Hepatic stellate cell (primary cell): ENCODE data around the gene BEST4.
A peak's percentile ranks its signal among the peaks of the same experiment; 100 is the strongest.
"Not testable (repeated sequence)": the region's sequence is repeated elsewhere in the genome, so short reads cannot be mapped to it uniquely, and the experiment has no call there.

Experiments
- DNase-seq: peaks from one replicate; pipeline ENCODE4 v3.0.0; 2011; ENCODE audit warnings: low spot score

The BEST4 gene

GRCh38 chr1:44801491-44802305 lies 13.7 kb upstream of the BEST4 start:
- no peak for DNase-seq

DNA sequence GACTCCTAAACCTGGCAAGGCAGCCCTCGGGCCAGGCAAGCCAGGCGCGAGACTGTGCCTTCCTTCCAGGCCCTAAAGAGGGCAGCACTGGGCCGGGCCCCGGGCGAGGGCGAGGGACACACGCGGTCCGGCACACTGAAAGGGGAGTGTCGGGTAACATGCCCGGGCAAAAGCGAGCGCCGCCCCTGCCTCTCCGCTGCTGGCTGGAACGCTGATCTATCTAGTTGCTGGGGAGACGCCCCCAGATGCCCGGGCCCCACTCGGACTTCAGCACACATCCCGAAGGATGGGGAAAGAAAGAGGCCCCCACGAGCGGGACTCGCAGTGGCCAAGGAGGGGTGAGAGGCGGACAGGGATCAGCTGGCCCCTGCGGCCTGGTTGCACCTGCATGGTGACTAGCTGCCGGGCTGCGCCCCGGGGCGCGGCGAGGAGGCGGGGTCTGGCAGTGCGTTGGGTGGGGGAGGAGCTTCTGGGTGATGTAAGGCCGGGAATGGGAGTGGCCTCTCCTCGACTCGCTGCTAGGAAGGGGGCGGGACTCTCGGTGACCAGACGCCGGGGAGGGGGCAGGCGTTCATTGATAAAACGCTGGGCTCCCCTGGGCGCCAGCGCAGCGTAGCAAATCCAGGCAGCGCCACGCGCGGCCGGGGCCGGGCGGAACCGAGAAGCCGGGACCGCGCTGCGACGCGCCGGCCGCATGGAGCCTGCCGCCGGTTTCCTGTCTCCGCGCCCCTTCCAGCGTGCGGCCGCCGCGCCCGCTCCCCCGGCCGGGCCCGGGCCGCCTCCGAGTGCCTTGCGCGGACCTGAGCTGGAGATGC lies 12.0 kb upstream of the BEST4 start, which contains the start of gene PLK3:
Gene PLK3 (plus strand): TSS at position 608 of the 815 bp plus-strand sequence. CDS start 87 bp downstream, at position 695.
- peak; percentile 96 for DNase-seq

DNA sequence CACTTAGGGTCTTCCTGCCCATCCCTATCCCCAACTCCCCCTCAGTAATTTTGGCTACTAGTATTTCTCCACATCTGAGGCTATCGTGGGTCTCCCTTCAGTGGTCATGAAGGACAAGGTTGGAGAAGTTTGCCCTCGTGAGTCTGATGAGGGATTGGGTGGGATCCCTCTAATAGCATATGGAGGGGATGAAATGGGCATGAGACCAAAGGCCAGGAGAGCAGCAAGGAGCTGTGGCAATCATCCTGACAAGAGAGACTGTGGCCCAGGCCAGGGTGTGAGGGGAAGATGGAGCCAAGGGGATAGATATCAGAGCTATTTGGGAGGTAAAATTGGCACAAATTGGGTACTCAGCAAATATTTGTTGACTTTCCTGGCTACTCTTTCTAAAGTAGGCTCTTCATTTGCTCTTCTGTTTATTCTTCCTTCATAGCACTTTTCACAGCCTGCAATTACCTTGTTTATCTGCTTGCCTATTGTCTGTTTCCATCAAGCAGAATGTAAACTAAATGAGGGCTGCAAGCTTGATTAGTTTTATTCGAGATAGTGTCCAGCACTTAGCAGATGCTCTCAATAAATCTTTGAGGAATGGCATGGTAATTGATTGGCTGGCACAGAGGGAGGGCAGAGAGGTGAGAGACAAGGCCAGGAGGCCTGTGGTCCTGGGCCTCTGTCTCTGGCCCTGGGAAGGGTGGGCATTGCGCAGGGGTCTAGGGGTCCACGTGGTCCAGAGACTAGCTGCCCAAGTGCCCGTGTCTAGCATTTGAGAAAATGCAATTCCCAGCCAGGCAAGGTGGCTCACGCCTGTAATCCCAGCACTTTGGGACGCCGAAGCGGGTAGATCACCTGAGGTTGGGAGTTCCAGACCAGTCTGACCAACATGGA lies 10.8 kb upstream of the BEST4 start:
- DNase-seq = no peak

GRCh38 chr1:44797886-44798285 lies 9.9 kb upstream of the BEST4 start:
- DNase-seq = not testable (repeated sequence)

DNA sequence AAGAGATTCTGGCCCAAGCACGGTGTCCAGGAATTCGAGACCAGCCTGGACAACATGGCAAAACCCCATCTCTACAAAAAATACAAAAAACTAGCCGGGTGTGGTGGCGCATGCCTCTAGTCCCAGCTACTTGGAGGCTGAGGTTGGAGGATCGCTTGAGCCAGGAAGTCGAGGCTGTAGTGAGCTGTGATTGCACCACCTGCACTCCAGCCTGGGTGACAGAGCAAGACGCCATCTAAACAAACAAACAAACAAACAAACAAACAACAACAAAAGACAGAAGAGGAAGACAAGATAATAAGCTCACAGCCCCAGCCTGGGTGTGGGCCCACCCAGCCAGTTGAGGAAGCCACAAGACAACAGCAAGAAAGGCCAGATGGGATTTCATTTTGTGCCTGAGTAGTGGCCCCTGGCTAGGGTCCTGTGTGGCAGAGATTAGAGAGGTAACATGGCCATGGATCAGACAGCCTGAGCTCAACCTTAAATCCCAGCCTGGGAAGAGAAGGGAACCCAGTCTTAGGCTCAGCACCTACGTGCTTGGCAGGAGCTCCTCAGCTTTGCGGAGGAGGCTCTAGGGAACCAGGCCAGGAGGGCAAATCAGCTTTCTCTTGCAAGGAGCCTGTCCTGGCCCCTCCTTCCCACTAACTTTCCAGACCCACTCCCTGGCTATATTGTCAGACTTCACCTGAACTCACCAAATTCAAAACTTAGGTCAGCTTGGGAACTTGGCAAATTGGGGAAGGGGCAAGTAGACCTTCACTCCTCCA lies 4.9 kb upstream of the BEST4 start:
- DNase-seq = no peak

GRCh38 chr1:44790968-44791801 lies 3.2 kb upstream of the BEST4 start:
- DNase-seq = no peak

- no peak for DNase-seq
These were observed 464 bp downstream of the BEST4 start for GRCh38 chr1:44787506-44787905.

- no peak for DNase-seq
These were observed 1.0 kb downstream of the BEST4 start for GRCh38 chr1:44786841-44787426.

GRCh38 chr1:44786138-44786840 lies 1.7 kb downstream of the BEST4 start:
- peak; percentile 68 for DNase-seq

DNA sequence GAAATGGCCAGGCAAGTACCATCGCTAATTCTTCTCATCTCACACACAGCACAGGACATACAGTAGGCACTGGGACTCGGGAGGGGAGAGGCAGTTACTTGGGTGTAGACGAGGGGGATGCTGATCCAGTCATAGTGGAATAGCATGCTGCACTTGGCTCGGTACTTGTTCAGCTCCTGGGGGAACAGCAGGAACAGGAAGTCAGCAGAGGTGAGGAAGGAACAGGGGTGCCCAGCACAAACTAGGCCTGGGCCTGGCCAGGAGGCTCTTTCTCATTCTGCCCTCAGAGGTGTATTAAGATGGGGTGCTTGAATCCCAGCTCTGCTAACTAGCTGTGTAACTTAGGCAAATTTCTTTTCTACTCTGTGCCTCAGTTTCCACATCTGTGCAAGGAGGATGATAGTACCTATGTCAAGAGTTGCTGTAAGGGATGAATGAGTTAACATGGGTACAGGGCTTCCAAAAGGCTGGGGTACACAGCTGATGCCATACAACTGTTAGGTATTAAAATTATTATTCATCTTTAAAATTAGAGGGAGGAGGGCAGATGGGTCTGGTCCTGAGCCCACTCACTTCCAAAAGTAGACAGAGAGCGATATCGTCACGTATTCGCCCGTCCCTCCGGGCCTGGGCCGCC lies 2.4 kb downstream of the BEST4 start:
- no peak for DNase-seq

DNA sequence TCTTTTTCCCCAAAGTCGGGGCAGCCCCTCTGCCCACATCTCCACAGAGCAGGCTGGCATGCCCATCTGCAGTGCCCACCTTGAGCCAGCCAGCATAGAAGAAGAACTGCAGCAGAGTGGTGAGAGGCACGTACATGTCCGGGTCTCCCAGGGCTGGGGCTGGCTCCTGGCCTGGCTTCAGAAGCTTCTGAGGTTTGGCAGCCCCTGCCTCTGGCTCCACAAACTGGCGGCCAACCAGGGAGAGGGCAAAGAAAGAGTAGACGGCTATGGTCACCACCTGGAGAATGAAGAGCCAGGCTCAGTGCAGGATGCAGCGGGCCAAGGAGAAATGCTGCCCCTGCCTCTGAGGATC lies 3.0 kb downstream of the BEST4 start:
- DNase-seq = no peak

DNA sequence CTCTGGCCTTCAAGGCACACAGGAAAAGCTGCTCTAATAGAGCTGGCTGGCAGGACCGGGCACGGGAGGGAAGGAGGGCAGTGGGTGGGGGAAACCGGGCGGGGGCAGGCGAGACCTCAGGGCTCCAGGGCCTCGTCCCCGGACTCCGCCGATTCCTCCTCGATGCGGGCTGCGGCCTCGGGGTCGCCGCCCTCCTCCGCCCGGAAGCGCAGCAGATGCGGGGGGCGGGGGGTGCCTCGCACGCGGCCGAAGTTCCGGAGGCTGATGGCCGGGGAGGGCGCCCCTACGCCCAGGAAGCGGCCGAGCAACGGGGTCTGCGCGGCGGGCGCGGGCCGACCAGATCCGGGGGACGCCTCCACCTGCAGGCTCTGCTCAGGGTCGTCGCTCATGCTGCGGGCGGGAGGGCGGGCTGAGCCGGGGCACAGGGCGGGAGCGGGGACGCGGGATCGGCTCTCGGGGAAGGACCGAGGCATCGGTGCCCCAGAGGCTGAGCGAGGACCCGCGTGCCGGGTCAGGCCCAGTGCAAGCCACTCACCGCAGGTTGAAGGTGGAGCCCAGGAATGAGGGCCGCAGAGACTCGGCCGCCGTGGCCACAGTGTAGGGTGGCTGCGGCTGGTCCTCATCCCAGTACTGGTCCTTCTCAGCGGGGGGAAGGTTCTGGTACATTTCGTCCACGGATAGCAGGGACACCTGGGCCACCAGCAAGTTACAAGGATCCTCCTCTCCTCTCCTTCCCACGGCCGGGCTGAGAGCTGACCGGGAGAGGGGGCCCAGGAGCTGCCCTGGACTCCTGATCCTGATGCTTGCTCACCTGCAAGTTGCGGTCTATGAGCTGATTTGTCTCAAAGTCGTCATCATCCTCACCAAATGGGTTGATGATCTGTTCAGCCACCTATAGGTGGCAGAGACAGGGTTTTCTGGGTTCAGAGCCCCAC lies 3.6 kb downstream of the BEST4 start:
- no peak for DNase-seq

- no peak for DNase-seq
These were observed 4.3 kb downstream of the BEST4 start for GRCh38 chr1:44783697-44784093.

GRCh38 chr1:44780583-44781121 lies 7.3 kb downstream of the BEST4 start:
- no peak for DNase-seq

DNA sequence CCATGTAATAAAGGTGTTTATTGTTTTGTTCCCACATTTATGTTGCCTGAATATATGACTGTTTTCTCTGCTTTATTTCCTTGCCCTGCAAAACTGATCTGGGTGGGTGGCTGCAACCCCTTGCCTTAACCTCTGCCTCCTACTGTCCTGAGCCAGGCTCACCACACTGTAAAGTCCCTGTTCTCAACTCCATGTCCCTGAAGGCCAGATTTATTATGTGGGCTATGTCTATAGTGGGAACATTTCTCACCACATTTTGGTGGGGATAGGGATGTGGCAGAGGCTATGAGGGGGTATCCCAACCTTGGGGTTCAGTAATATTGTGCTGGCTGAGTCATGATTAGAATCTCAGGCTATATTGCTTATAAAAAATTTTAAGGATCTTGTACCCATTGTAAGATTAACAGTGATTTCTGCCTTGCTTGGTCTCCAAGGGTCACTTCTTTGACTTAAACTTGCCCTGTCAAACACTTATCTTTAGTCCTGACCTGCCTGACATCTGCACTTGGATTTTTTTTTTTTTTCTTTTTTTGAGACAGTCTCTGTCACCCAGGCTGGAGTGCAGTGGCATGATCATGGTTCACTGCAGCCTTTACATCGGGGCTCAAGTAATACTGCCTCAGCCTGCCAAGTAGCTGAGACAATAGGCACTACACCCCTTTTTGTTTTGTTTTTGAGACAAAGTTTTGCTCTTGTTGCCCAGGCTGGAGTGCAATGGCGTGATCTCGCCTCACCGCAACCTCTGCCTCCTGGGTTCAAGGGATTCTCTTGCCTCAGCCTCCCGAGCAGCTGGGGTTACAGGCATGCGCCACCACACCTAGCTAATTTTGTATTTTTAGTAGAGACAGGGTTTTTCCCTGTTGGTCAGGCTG lies 9.0 kb downstream of the BEST4 start:
- DNase-seq = no peak

DNA sequence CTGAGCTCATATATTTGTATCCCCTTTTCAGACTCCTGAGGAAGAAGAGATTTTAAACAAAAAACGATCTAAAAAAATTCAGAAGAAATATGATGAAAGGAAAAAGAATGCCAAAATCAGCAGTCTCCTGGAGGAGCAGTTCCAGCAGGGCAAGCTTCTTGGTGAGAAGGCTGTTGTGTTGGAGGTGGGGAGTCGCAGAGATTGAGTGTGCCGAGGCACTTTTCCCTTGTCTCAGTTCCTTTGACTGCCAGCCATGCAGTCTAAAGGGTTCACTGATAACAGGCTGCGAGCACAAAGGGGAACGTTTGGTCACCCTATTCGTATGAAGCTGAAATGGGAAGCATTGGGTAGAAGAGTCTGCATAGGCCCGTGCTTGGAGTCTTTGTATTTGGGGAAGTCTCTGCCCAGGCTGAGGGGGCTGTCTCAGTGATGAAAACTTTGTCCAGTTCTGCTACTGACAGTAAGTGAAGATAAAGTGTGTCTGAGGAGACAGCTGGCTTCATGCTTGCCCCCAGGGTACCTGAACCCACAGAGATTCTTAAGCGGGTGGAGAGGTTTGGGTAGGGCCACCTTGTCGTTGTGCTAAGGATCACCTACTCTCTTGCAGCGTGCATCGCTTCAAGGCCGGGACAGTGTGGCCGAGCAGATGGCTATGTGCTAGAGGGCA lies 9.9 kb downstream of the BEST4 start:
- DNase-seq = no peak
